CD4-positive, alpha-beta T cell (primary cell): Measurements from ENCODE around the gene FOXD2. TPM values are rescaled to one million over a fixed set of nuclear protein-coding genes. Genes with fewer than 3 reads are reported as not detected.
A peak's percentile ranks its signal among the peaks of the same experiment; 100 is the strongest.

Experiments used
- ATAC-seq: fragments of 200-7000 bp; cut with Tn5 transposase; one replicate; pipeline ENCODE4 v1.10.0; 2022; ENCODE audit warnings: mild to moderate bottlenecking; ENCODE audit not compliant: poor library complexity
- CTCF ChIA-PET: fragments of 350-600 bp; sonication (Branson Sonifier 250); formaldehyde crosslinking; loops from one replicate; lab custom pipeline; 2021; ENCODE audit warnings: antibody characterized with exemption, inconsistent platforms; lab: Charles Lee
- POLR2A ChIA-PET: fragments of 350-600 bp; sonication (Branson Sonifier 250); formaldehyde crosslinking; loops from one replicate; lab custom pipeline; 2021; ENCODE audit warnings: antibody characterized with exemption, inconsistent platforms; lab: Charles Lee
- DNase-seq, 14 experiments: peaks; one replicate each; pipeline ENCODE4 v3.0.0-alpha.2; 2013 to 2020; ENCODE audit warnings: mixed read lengths in 2 of 14
- H3K27ac ChIP-seq, 2 donors: one replicate each; pipeline versions ENCODE4 v1.5.1 to v1.7.0; 2013; ENCODE audit warnings: low read length in 2 of 2, low read depth in 1 of 2, mild to moderate bottlenecking in 1 of 2
- H3K27me3 ChIP-seq, 2 experiments: 1 replicate in 1 of 2; 2 replicates in 1 of 2; pipeline versions ENCODE4 v1.6.1 to v1.7.0; 2013; ENCODE audit warnings: low read length in 2 of 2, control low read depth in 1 of 2, mild to moderate bottlenecking in 1 of 2, moderate library complexity in 1 of 2; ENCODE audit not compliant: insufficient read depth in 2 of 2, control insufficient read depth in 1 of 2
- H3K36me3 ChIP-seq: one replicate; pipeline ENCODE4 v1.6.1; 2013; ENCODE audit warnings: low read length, control low read depth; ENCODE audit not compliant: insufficient read depth
- H3K4me1 ChIP-seq: one replicate; pipeline ENCODE4 v1.6.1; 2013; ENCODE audit warnings: low read length, control low read depth; ENCODE audit not compliant: insufficient read depth
- H3K4me3 ChIP-seq: one replicate; pipeline ENCODE4 v1.5.1; 2013; ENCODE audit warnings: mild to moderate bottlenecking, low read length, moderate library complexity
- H3K9me3 ChIP-seq, 2 experiments: 1 replicate in 1 of 2; 2 replicates in 1 of 2; pipeline versions ENCODE4 v1.6.1 to v1.7.0; 2013; ENCODE audit warnings: low read length in 2 of 2, mild to moderate bottlenecking in 2 of 2, control low read depth in 1 of 2, moderate library complexity in 1 of 2; ENCODE audit not compliant: control insufficient read depth in 1 of 2, insufficient read depth in 1 of 2
- H3K27ac Mint-ChIP-seq: one replicate; pipeline ENCODE4 v1.8.0; 2020; ENCODE audit warnings: mixed read lengths
- H3K27me3 Mint-ChIP-seq: one replicate; pipeline ENCODE4 v1.8.0; 2021; ENCODE audit warnings: mixed read lengths
- H3K36me3 Mint-ChIP-seq: one replicate; pipeline ENCODE4 v1.8.0; 2021; ENCODE audit warnings: low read depth, mixed read lengths
- H3K4me1 Mint-ChIP-seq: one replicate; pipeline ENCODE4 v1.8.0; 2021; ENCODE audit warnings: low read depth, mixed read lengths
- H3K4me3 Mint-ChIP-seq: one replicate; pipeline ENCODE4 v1.8.0; 2020; ENCODE audit warnings: mild to moderate bottlenecking, mixed read lengths
- H3K9me3 Mint-ChIP-seq: one replicate; pipeline ENCODE4 v1.8.0; 2020; ENCODE audit warnings: mixed read lengths
- CTCF ChIP-seq: fragments of 200-600 bp; IDR thresholded peaks from one replicate; pipeline ENCODE4 v1.8.0; 2022; ENCODE audit warnings: antibody characterized with exemption, mild to moderate bottlenecking
- intact Hi-C, 2 experiments: fragments of 100-400 bp; cut with DNase I in 1 of 2; cut with micrococcal nuclease in 1 of 2; formaldehyde crosslinking; loops; one replicate each; pipeline versions ENCODE4 v1.15.1 to v1.9.0; 2023 to 2025; cut with DNase I, micrococcal nuclease
- total RNA-seq, 174 experiments: library from RNA in 2 of 174; stranded (reverse) in 2 of 174; gene quantifications; one replicate each; pipeline ENCODE4 v1.2.3 and lab custom pipeline; 2021 to 2026

The FOXD2 gene
- total RNA-seq, 2 experiments from 2014 or later = 0.22 to 0.34 TPM

- H3K4me1 Mint-ChIP-seq = peaks cover 15% of the 10 kb centered on the region
- TF ChIP-seq CTCF = no peak
- H3K4me1 ChIP-seq = peaks cover 36% of the 10 kb centered on the region
- no peaks in the 10 kb centered on the region for H3K9me3 Mint-ChIP-seq
- POLR2A ChIA-PET = no interaction called here
- H3K27ac Mint-ChIP-seq = no peak overlapping the region
- H3K27ac ChIP-seq = no peak overlapping the region
- H3K4me3 ChIP-seq = no peak overlapping the region
- no peaks in the 10 kb centered on the region for H3K36me3 Mint-ChIP-seq
- H3K4me3 Mint-ChIP-seq = peak overlapping the region; percentile 31
- intact Hi-C loops = no loop called here
- H3K36me3 ChIP-seq = no peaks in the 10 kb centered on the region
- no peak for ATAC-seq
- H3K9me3 ChIP-seq = peaks cover 6 to 44% of the 10 kb centered on the region in 2 experiments
- CTCF ChIA-PET = no interaction called here
- no peaks in the 10 kb centered on the region for H3K27me3 Mint-ChIP-seq
- H3K27me3 ChIP-seq = peaks cover 90 to 99% of the 10 kb centered on the region in 2 experiments
- no peak for DNase-seq
Observed at GRCh38 chr1:47445823-47446550, 8.1 kb downstream of the FOXD2 start.

- Histone ChIP-seq H3K4me3 (no peak overlapping the region), H3K36me3 (no peaks in the 10 kb centered on the region), H3K9me3 (peaks cover 6 to 40% of the 10 kb centered on the region in 2 experiments), H3K27ac (no peak overlapping the region), H3K4me1 (peaks cover 32% of the 10 kb centered on the region), H3K27me3 (peaks cover 80 to 95% of the 10 kb centered on the region in 2 experiments)
- POLR2A ChIA-PET = no interaction called here
- CTCF ChIA-PET = interaction anchor here (1.7 to 3.6 kb wide), 2 partner anchors 11 to 16 kb away, joined by 4 to 20 read pairs; partner anchors contain the start of gene FOXD2
- Mint-ChIP-seq H3K4me3 (no peak overlapping the region), H3K4me1 (peaks cover 15% of the 10 kb centered on the region), H3K27ac (no peak overlapping the region), H3K9me3 (no peaks in the 10 kb centered on the region), H3K27me3 (no peaks in the 10 kb centered on the region), H3K36me3 (no peaks in the 10 kb centered on the region)
- no peak for ATAC-seq
- DNase-seq = no peak
- no peak for TF ChIP-seq CTCF
- intact Hi-C loops = no loop called here
Observed at GRCh38 chr1:47448462-47449222, 10.8 kb downstream of the FOXD2 start.

GRCh38 chr1:47449822-47450552 is 12.1 kb downstream of the FOXD2 start:
- Mint-ChIP-seq H3K4me1 (peaks cover 4% of the 10 kb centered on the region), H3K36me3 (no peaks in the 10 kb centered on the region), H3K27me3 (peaks cover 7% of the 10 kb centered on the region), H3K4me3 (no peak overlapping the region), H3K9me3 (no peaks in the 10 kb centered on the region), H3K27ac (no peak overlapping the region)
- intact Hi-C loops = no loop called here
- ATAC-seq (no peak), DNase-seq (peak in 1 of 14 experiments; percentile 24)
- Histone ChIP-seq H3K9me3 (peaks cover 0 to 27% of the 10 kb centered on the region in 2 experiments), H3K27ac (no peak overlapping the region), H3K36me3 (no peaks in the 10 kb centered on the region), H3K4me1 (peaks cover 18% of the 10 kb centered on the region), H3K27me3 (peaks cover 69 to 82% of the 10 kb centered on the region in 2 experiments), H3K4me3 (no peak overlapping the region)
- no peak for TF ChIP-seq CTCF
- ChIA-PET CTCF (interaction anchor here (3.6 kb wide), 1 partner anchor 13 kb away, joined by 20 read pairs; the partner anchor contains the start of gene FOXD2), POLR2A (interaction anchor here (1.2 kb wide), 1 partner anchor 12 kb away, joined by 4 read pairs; the partner anchor contains the start of gene FOXD2)
